Activated CD4-positive, alpha-beta T cell treated with anti-CD3 and anti-CD28 coated beads for 36 hours (primary cell): Measurements from ENCODE around the gene GLIS1. TPM values are rescaled to one million over a fixed set of nuclear protein-coding genes. Genes with fewer than 3 reads are reported as not detected.

Experiments
- ATAC-seq: fragments of 200-7000 bp; cut with Tn5 transposase; one replicate; pipeline ENCODE4 v1.10.0; 2021; ENCODE audit warnings: mild to moderate bottlenecking, moderate library complexity
- CTCF ChIA-PET: fragments of 350-600 bp; sonication (Branson Sonifier 250); formaldehyde crosslinking; loops from one replicate; lab custom pipeline; 2021; ENCODE audit warnings: antibody characterized with exemption; lab: Charles Lee
- POLR2A ChIA-PET: fragments of 350-600 bp; sonication (Branson Sonifier 250); formaldehyde crosslinking; loops from one replicate; lab custom pipeline; 2021; ENCODE audit warnings: antibody characterized with exemption, inconsistent platforms; lab: Charles Lee
- DNase-seq: peaks from one replicate; pipeline ENCODE4 v3.0.0-alpha.2; 2020
- H3K27ac Mint-ChIP-seq: one replicate; pipeline ENCODE4 v1.8.0; 2021; ENCODE audit warnings: mixed read lengths
- H3K27me3 Mint-ChIP-seq: one replicate; pipeline ENCODE4 v1.8.0; 2021; ENCODE audit warnings: mixed read lengths
- H3K36me3 Mint-ChIP-seq: one replicate; pipeline ENCODE4 v1.8.0; 2021; ENCODE audit warnings: low read depth, mixed read lengths
- H3K4me1 Mint-ChIP-seq: one replicate; pipeline ENCODE4 v1.8.0; 2021; ENCODE audit warnings: mixed read lengths
- H3K4me3 Mint-ChIP-seq: one replicate; pipeline ENCODE4 v1.8.0; 2021; ENCODE audit warnings: mild to moderate bottlenecking, moderate library complexity, mixed read lengths
- H3K9me3 Mint-ChIP-seq: one replicate; pipeline ENCODE4 v1.8.0; 2021; ENCODE audit warnings: low read depth, mixed read lengths
- intact Hi-C, 2 experiments: fragments of 100-400 bp; cut with DNase I in 1 of 2; cut with micrococcal nuclease in 1 of 2; formaldehyde crosslinking; loops; one replicate each; pipeline versions ENCODE4 v1.14.2 to v1.15.1; 2022 to 2024; cut with DNase I, micrococcal nuclease
- total RNA-seq, 2 experiments: library from RNA; stranded (reverse); gene quantifications; one replicate each; pipeline ENCODE4 v1.2.3, GENCODE V29; 2021

GLIS1 gene
- total RNA-seq, 2 experiments from 2014 or later: not detected

GRCh38 chr1:53549287-53549686, 189.7 kb downstream of the GLIS1 start:
- no peaks in the 10 kb centered on the region for H3K4me1 Mint-ChIP-seq
- ChIA-PET POLR2A (no interaction called here), CTCF (no interaction called here)
- H3K27me3 Mint-ChIP-seq: no peaks in the 10 kb centered on the region
- no peak for ATAC-seq
- intact Hi-C loops: no loop called here
- no peak overlapping the region for H3K27ac Mint-ChIP-seq
- H3K9me3 Mint-ChIP-seq: no peaks in the 10 kb centered on the region
- no peaks in the 10 kb centered on the region for H3K36me3 Mint-ChIP-seq
- no peak overlapping the region for H3K4me3 Mint-ChIP-seq
- DNase-seq: no peak

GRCh38 chr1:53548031-53548491, 190.9 kb downstream of the GLIS1 start:
- DNase-seq (peak; percentile 2), ATAC-seq (no peak)
- Mint-ChIP-seq H3K4me3 (no peak overlapping the region), H3K36me3 (no peaks in the 10 kb centered on the region), H3K27me3 (no peaks in the 10 kb centered on the region), H3K27ac (no peak overlapping the region), H3K9me3 (no peaks in the 10 kb centered on the region), H3K4me1 (no peaks in the 10 kb centered on the region)
- POLR2A ChIA-PET: no interaction called here
- intact Hi-C loops: no loop called here
- CTCF ChIA-PET: no interaction called here

GRCh38 chr1:53547231-53547790, 191.7 kb downstream of the GLIS1 start:
- ATAC-seq (no peak), DNase-seq (peak; percentile 2)
- H3K4me3 Mint-ChIP-seq: no peak overlapping the region
- intact Hi-C loops: no loop called here
- no peaks in the 10 kb centered on the region for H3K9me3 Mint-ChIP-seq
- H3K4me1 Mint-ChIP-seq: no peaks in the 10 kb centered on the region
- H3K27ac Mint-ChIP-seq: no peak overlapping the region
- no peaks in the 10 kb centered on the region for H3K27me3 Mint-ChIP-seq
- POLR2A ChIA-PET: no interaction called here
- H3K36me3 Mint-ChIP-seq: no peaks in the 10 kb centered on the region
- CTCF ChIA-PET: no interaction called here

GRCh38 chr1:53546409-53547155, 192.4 kb downstream of the GLIS1 start:
- ATAC-seq (no peak), DNase-seq (peak; percentile 2)
- intact Hi-C loops: no loop called here
- no peaks in the 10 kb centered on the region for H3K4me1 Mint-ChIP-seq
- H3K27ac Mint-ChIP-seq: no peak overlapping the region
- H3K36me3 Mint-ChIP-seq: no peaks in the 10 kb centered on the region
- no peaks in the 10 kb centered on the region for H3K27me3 Mint-ChIP-seq
- H3K4me3 Mint-ChIP-seq: no peak overlapping the region
- ChIA-PET CTCF (no interaction called here), POLR2A (no interaction called here)
- H3K9me3 Mint-ChIP-seq: no peaks in the 10 kb centered on the region

- no peak overlapping the region for H3K27ac Mint-ChIP-seq
- no peak overlapping the region for H3K4me3 Mint-ChIP-seq
- no peaks in the 10 kb centered on the region for H3K4me1 Mint-ChIP-seq
- CTCF ChIA-PET: interaction anchor here (0.7 kb wide), 1 partner anchor 115 kb away, joined by 3 read pairs; no protein-coding TSS in a partner anchor
- intact Hi-C loops: no loop called here
- no peaks in the 10 kb centered on the region for H3K27me3 Mint-ChIP-seq
- H3K36me3 Mint-ChIP-seq: no peaks in the 10 kb centered on the region
- POLR2A ChIA-PET: no interaction called here
- no peak for ATAC-seq
- peak; percentile 4 for DNase-seq
- H3K9me3 Mint-ChIP-seq: no peaks in the 10 kb centered on the region
Measured at GRCh38 chr1:53545663-53546408, 193.1 kb downstream of the GLIS1 start.

- Mint-ChIP-seq H3K36me3 (no peaks in the 10 kb centered on the region), H3K9me3 (no peaks in the 10 kb centered on the region), H3K4me3 (no peak overlapping the region), H3K4me1 (no peaks in the 10 kb centered on the region), H3K27me3 (no peaks in the 10 kb centered on the region), H3K27ac (no peak overlapping the region)
- intact Hi-C loops: no loop called here
- no peak for DNase-seq
- CTCF ChIA-PET: interaction anchor here (0.6 kb wide), 1 partner anchor 602 kb away, joined by 3 read pairs; no protein-coding TSS in a partner anchor
- ATAC-seq: no peak
- POLR2A ChIA-PET: no interaction called here
Measured at GRCh38 chr1:53544728-53545515, 194.0 kb downstream of the GLIS1 start.

- H3K27me3 Mint-ChIP-seq: no peaks in the 10 kb centered on the region
- H3K4me3 Mint-ChIP-seq: no peak overlapping the region
- no peaks in the 10 kb centered on the region for H3K4me1 Mint-ChIP-seq
- DNase-seq (no peak), ATAC-seq (no peak)
- H3K9me3 Mint-ChIP-seq: no peaks in the 10 kb centered on the region
- H3K36me3 Mint-ChIP-seq: no peaks in the 10 kb centered on the region
- POLR2A ChIA-PET: no interaction called here
- CTCF ChIA-PET: interaction anchor here (0.6 to 0.7 kb wide), 2 partner anchors 601 to 674 kb away, joined by 3 read pairs; no protein-coding TSS in a partner anchor
- intact Hi-C loops: no loop called here
- H3K27ac Mint-ChIP-seq: no peak overlapping the region
Measured at GRCh38 chr1:53543778-53544695, 194.9 kb downstream of the GLIS1 start.

- ChIA-PET POLR2A (no interaction called here), CTCF (interaction anchor here (0.7 kb wide), 1 partner anchor 673 kb away, joined by 3 read pairs; no protein-coding TSS in a partner anchor)
- no peak overlapping the region for H3K27ac Mint-ChIP-seq
- no peak overlapping the region for H3K4me3 Mint-ChIP-seq
- no peaks in the 10 kb centered on the region for H3K36me3 Mint-ChIP-seq
- no peaks in the 10 kb centered on the region for H3K27me3 Mint-ChIP-seq
- H3K9me3 Mint-ChIP-seq: no peaks in the 10 kb centered on the region
- ATAC-seq (no peak), DNase-seq (no peak)
- no peaks in the 10 kb centered on the region for H3K4me1 Mint-ChIP-seq
- intact Hi-C loops: no loop called here
Measured at GRCh38 chr1:53543130-53543777, 195.7 kb downstream of the GLIS1 start.

- DNase-seq: no peak
- ChIA-PET POLR2A (no interaction called here), CTCF (no interaction called here)
- intact Hi-C loops: no loop called here
- H3K36me3 Mint-ChIP-seq: no peaks in the 10 kb centered on the region
- no peak overlapping the region for H3K4me3 Mint-ChIP-seq
- H3K27ac Mint-ChIP-seq: no peak overlapping the region
- ATAC-seq: no peak
- H3K4me1 Mint-ChIP-seq: no peaks in the 10 kb centered on the region
- H3K27me3 Mint-ChIP-seq: no peaks in the 10 kb centered on the region
- H3K9me3 Mint-ChIP-seq: no peaks in the 10 kb centered on the region
Measured at GRCh38 chr1:53542551-53542950, 196.4 kb downstream of the GLIS1 start.

- intact Hi-C loops: no loop called here
- ATAC-seq: peak; percentile 66
- H3K4me1 Mint-ChIP-seq: no peaks in the 10 kb centered on the region
- ChIA-PET CTCF (no interaction called here), POLR2A (no interaction called here)
- no peak overlapping the region for H3K27ac Mint-ChIP-seq
- no peaks in the 10 kb centered on the region for H3K27me3 Mint-ChIP-seq
- no peak overlapping the region for H3K4me3 Mint-ChIP-seq
- H3K9me3 Mint-ChIP-seq: no peaks in the 10 kb centered on the region
- DNase-seq: peak; percentile 34
- no peaks in the 10 kb centered on the region for H3K36me3 Mint-ChIP-seq
Measured at GRCh38 chr1:53541761-53542550, 197.0 kb downstream of the GLIS1 start.
